ENCODE data around the gene ADGRG6.

The ADGRG6 gene

DNA sequence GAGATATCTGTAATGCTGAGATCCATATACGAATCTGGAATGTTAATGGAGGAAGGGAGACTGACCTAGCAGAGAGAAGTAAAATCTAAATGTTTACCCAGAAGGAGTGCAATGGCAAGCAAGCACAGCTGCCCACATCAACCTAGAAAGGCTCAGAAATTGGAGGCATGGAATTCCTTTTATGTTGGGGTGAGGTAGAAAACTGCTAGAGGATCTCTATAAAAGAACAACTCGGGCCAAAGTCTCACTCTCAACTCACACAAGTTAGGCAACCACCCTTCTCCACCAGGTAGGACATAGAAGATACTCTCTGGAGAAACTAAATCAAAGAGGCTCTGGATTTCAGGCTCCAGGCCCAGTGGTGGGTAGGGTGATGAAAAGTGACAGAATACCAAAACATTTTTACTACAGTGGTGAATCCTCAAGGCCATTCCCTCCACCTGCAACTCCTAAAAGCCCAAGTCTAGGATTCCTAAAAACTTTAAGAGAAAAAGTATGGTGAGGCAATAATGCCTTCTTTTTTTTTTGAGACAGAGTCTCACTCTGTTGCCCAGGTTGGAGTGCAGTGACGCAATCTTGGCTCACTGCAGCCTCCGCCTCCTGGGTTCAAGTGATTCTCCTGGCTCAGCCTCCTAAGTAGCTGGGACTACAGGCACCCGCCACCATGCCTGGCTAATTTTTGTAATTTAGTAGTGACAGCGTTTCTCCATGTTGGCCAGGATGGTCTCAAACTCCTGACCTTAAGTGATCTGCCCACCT, 9.5 kb upstream of the ADGRG6 start:
- no peak for DNase-seq

DNA sequence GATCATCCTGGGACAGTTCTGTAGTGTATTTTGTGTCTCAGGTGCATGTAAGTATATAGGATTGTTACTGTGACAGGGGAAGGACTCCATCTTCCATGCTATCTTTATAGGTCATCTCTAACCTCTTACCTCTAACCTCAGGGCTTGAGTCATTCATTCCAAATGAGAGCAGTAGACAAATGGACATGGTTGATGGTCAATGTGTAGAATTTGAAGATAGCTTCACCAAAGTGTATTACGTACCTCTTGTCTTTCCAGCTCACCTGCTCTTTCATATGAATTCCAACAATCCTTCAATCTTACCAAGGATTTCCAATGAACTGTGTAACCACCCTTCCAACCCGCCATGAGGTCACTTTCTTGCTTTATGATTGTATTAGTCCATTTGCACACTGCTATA, 8.7 kb upstream of the ADGRG6 start:
- no peak for DNase-seq

DNA sequence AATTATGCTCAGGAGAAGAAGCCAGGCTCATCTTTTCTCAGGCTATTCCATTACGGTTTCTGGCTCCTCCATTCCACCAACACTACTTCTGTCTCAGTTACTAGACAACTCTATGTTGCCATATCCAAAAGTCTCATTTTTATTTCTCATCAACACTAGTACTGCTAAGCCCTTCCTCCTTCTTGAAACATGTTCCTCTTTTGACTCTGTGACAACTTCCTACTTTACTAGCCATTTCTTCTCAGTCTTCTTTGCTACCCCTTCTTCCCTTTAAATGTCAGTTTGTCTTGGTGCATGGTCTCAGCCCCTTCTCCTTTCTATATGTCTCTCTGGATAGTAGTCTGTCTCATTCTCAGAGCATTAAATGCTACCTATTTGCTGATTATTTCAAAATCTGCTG, 7.1 kb upstream of the ADGRG6 start:
- no peak for DNase-seq

DNA sequence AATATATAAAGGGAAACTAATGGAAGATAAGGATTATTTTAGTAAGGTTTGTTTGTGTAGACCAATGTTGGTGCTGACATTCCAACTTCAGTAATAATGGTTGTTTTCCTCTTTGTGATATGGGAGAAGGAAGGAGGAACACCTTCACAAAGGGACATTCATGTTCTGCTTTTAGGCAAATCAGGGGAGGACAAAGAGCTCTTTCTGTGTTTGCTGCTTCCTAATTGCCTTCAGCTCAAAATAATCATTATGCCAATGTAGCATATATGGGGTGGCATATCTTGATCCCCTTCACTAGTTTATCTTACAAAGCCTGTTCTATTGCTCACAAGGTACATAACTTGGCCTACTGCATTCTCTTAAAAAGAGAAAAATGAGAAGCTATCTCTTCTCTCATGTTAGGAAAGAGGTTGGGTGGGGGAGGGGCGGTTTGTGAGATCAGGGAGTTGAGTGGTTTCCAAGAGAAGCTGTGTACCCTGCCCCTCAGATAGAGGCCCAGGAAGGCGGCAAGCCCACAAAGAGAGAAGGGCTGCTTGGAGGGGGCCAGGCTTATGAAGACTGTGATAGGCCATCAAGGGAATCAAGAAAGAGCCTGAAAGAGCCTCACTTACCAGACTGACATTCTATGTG, 4.7 kb upstream of the ADGRG6 start:
- DNase-seq: peak; percentile 63

GRCh38 chr6:142297605-142297995, 4.2 kb upstream of the ADGRG6 start:
- no peak for DNase-seq

GRCh38 chr6:142297996-142298753, 3.6 kb upstream of the ADGRG6 start:
- no peak for DNase-seq

DNA sequence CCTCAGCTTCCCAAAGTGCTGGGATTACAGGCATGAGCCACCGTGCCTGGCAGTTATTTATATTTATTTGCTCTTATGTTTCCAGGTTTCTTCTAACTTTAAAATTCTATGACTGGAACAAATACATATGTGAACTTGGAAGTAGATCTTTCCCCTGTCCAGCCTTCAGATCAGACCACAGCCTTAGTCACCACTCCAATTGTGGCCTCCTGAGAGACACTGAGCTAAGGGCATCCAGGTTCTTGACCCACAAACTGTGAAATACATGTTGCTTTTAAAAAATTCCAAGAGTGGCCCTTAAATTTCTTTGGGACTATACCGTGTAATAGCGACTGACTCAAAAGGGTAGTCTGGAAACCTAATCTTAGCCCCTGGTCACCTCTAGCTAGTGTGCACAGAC, 1.5 kb upstream of the ADGRG6 start:
- no peak for DNase-seq

- DNase-seq: no peak
Measured at GRCh38 chr6:142300758-142301650, 803 bp upstream of the ADGRG6 start.

DNA sequence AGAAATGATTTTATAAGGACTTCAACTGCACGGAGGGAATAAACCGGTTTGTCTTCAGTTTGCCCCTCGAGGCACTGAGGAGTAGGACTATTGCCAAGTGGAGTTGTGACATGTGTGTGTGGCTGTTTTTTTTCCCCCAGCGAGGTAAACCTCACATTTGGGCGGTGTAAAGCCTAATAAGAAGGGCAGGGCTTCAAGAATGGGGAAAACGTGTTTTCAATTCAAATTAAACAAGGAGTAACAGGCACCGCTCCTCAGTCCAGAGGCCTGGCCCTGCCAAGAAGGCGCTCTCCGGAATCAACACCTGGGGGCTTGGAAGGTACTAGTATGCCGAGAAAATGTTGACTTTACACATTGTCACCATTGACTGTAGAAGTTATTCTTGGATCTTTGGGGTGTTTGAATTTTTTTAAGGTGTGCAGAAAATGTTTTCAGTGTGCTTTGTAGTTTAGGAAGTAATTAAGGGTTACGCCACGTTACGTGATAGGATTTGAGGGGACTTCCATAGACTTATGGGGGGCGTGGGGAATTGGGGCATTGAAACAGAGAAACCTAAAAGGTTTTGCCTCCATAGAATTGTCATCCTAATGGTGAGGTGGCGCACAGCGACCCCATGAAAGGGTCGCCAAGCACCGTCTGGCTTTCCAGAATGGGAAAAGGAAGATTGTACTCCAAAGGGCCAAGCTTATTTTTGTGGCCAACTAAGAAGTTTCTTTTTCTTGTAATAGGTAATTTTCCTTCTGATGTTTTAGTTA, 791 bp downstream of the ADGRG6 start:
- DNase-seq: no peak

DNA sequence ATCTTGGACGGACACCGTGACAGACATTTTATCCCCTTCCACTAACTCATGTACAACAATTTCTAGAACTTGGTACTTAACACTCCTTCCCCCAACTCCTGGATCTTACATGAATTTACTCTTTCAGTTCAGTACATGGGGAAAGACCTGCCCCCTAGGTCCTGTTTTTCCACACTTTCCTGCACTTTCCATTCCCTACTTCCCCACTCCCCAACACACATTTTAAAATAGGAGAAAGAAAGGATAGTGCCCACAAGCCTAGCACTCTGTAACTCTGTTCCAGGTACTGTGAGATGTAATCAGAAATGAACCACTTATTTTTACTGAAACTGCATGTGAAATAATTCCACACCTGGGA, 1.3 kb downstream of the ADGRG6 start:
- DNase-seq: no peak

DNA sequence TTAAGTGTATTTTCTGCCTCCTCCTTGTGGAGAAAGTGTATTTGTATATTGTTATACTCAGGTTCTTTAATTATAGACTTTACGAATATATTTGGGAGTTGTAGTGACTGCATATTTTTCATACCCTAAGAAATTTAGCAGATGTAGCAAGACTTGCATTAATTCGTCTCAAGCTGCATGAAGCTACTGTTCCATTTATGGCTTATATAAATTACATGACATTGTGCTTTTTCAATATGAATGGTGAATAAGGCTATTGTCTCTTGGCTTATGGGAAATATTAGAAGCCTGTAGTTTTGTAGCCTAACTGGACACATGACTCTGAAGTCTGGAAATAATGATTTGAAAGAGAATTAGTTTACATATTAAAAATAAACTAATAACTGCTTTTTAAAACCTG, 2.4 kb downstream of the ADGRG6 start:
- DNase-seq: no peak

DNA sequence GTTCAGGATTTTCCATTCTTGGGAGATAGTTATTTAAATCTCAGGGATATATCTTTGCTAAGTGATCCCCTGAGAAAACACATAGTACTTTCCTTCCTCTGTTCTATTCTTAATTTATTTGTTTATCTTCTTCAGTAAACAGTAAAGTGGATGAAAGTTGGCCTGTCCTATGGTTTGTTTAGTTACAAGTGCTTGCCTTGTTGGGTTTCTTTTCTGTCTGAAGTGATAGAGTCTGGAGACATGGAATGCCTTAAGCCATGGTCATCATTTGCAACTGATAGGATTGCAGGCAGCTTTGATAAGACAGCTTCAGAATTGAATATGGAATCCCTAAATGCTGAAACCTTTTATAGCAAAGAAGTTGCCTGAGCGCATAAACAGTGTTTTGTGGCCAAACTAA, 4.9 kb downstream of the ADGRG6 start:
- no peak for DNase-seq

- DNase-seq: no peak
Measured at GRCh38 chr6:142307963-142308748, 6.3 kb downstream of the ADGRG6 start.

DNA sequence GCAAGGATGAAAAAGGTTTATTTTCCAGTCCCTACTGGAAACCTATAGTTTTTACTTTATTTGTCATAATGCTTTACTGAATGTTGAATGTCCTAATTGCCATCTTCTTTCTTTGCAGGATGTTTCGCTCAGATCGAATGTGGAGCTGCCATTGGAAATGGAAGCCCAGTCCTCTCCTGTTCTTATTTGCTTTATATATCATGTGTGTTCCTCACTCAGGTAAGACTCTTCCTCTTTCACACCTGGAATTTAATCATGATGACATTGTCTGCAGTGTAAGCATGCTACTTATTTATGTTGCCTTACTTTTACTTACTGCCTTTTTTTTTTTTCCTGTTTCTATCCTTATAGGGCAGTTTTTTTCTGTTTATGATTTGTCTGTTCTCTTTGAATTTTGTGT, 7.6 kb downstream of the ADGRG6 start:
- no peak for DNase-seq

DNA sequence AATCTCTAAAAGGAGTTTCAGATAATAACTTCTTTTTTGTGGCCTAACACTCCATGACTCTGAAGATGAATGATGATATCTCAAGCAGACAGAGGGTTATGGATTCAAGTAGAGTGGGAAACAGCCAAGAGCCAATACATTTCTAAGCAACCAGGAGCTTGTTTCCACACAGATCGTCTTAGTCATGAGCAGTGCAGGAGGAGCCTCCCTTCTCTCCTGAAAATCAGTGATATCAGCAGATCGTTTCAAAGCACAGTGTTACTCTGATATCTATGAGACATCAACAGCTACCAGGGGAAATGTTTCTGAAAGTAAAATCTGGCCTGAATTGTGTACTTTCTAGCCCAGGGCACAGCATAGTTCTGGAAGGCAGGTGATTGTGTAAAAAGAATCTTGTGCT, 11.5 kb downstream of the ADGRG6 start:
- DNase-seq: no peak

GRCh38 chr6:142316791-142317368, 15.1 kb downstream of the ADGRG6 start:
- no peak for DNase-seq

DNA sequence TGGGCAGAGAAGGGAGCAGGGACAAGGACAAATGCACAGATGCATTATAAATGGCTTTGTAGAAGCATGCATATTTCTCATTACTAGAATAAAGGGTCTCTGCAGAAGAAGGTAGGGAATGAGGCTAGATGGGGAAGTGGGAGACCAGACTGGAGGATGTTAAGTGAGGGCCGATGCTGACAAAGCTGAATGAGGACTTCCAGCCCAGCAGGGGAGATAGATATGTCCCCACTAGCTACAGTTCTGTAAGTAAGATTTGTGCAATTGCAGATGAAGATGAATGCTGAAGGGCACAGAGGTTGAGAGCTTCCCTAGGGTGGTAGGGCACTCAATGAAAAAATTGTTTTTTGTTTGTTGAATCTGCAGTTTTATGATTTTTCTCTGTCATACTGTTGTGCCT, 16.9 kb downstream of the ADGRG6 start:
- DNase-seq: no peak

GRCh38 chr6:142320366-142320765, 18.6 kb downstream of the ADGRG6 start:
- no peak for DNase-seq

DNA sequence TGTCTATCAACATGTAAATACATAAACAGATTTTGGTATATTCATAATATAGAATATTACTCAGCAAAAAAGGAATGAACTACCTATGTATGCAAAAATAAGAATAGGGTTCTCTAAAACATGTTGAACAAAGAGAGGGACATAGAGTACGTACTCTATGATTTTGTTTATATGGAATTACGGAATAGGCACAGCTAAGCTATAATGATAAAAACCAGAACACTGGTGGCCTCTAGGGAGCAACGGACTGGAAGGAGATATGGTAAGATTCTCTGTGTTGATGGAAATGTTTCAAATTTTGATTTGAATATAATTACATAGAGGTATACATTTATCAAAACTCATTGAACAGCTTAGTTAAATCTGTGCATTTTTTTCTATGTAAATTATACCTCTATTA, 19.6 kb downstream of the ADGRG6 start:
- DNase-seq: no peak

DNA sequence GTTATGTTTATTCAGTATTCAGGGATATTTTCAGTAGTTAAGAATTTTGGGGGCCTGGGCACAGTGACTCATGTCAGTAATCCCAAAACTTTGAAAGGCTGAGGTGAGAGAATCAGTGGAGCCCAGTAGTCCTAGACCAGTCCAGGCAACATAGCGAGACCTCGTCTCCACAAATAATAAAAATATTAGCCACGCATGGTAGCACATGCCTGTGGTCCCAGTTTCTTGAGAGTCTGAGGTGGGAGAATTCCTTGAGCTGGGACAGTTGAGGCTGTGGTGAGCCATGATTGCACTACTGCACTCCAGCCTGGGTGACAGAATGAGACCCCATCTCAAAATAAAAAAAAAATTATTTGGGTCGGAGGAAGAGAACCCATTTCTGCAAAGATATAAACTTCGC, 20.3 kb downstream of the ADGRG6 start:
- DNase-seq: no peak

GRCh38 chr6:142322504-142323198, 20.8 kb downstream of the ADGRG6 start:
- no peak for DNase-seq

All from NCI-H526 treated with DMSO at 0.1 percent for 48 hours (cell line).